Measurements from ENCODE around the gene HDAC4.

Gene HDAC4

DNA sequence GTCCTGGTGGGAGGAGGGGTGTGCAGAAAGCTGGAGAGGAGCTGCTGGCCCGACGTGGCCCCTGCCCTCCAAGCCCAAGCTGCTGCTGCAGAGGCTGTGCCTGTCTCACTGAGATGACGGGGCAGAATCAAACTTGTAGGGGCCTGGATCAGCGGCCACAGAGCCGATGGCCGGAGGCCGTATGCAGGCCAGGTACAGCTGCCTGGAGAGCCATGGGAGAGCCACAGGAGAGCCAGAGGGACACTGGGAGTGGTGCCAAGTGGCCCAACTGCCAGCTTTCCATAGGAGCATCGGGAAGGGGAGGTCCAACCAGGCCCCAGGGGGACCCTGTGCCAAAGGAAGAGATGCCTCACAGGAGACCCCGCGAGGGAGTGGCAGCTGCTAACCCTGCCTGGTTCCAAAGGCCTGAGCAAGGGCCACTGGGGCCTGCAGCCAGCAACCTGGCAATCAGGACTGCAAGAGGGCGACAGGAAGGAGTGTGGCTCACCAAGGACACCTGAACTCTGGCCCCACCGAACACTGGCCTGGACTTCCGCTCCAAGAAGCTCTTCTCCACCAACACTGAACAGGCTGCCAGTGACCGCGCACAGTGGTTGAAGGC lies 70.7 kb downstream of the HDAC4 start:
- Histone ChIP-seq H3K36me3 (ENCODE audit: low read length) (no peaks in the 10 kb centered on the region), H3K27ac (ENCODE audit: low read depth, low read length) (no peak overlapping the region), H3K79me2 (ENCODE audit: insufficient read depth, low read length) (no peaks in the 10 kb centered on the region), H3K9me3 (ENCODE audit: insufficient read depth, low read length) (no peaks in the 10 kb centered on the region), H4K20me1 (ENCODE audit: low read depth, low read length) (no peaks in the 10 kb centered on the region), H3K4me3 (ENCODE audit: insufficient read depth, low read length, poor library complexity, severe bottlenecking) (no peak overlapping the region), H3K9me2 (replicated peaks; ENCODE audit: insufficient read depth, low read length) (no peaks in the 10 kb centered on the region), H3F3A (ENCODE audit: insufficient read depth) (no peaks in the 10 kb centered on the region), H3K27me3 (ENCODE audit: low read length) (no peaks in the 10 kb centered on the region), H2AFZ (ENCODE audit: low read depth, low read length, severe bottlenecking) (no peak overlapping the region), H3K4me2 (ENCODE audit: low read depth, low read length, poor library complexity, severe bottlenecking) (no peak overlapping the region), H3K9ac (ENCODE audit: low read length) (no peak overlapping the region)
- no peak for TF ChIP-seq EZH2phosphoT487 (conservative IDR thresholded peaks at IDR 0.05; ENCODE audit: low read length)
- no peak for TF ChIP-seq CTCF (IDR thresholded peaks at IDR 0.05; ENCODE audit: insufficient read depth, low read length, poor library complexity, severe bottlenecking)

DNA sequence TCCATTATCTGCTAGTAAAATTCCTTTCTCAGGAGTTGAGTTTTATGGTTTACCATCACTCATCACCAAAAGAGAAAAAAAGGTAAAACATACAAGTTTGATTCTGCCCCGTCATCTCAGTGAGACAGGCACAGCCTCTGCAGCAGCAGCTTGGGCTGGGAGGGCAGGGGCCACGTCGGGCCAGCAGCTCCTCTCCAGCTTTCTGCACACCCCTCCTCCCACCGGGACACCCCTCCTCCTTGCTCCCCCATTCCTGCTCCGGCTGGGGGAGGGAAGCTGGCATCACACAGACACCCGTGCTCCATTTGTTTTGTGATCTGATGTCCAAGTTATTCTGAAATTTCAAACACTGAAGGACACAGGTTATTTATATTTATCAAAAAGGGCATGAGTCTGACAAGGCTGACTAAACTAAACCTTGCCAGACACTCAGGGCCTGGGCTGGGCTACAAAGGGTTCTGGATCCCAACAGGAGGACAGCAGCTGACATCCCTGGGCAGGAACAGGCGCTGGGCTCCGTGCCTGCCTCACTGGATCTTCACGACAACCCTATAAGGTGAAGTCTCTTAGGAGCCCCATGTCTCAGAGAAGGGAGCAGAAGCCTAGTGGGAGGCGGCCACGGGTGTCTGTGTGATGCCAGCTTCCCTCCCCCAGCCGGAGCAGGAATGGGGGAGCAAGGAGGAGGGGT lies 71.4 kb downstream of the HDAC4 start:
- no peak overlapping the region for H3K4me2 ChIP-seq (ENCODE audit: low read depth, low read length, poor library complexity, severe bottlenecking)
- H3K9ac ChIP-seq (ENCODE audit: low read length), result no peak overlapping the region
- H3K27ac ChIP-seq (ENCODE audit: low read depth, low read length), result no peak overlapping the region

DNA sequence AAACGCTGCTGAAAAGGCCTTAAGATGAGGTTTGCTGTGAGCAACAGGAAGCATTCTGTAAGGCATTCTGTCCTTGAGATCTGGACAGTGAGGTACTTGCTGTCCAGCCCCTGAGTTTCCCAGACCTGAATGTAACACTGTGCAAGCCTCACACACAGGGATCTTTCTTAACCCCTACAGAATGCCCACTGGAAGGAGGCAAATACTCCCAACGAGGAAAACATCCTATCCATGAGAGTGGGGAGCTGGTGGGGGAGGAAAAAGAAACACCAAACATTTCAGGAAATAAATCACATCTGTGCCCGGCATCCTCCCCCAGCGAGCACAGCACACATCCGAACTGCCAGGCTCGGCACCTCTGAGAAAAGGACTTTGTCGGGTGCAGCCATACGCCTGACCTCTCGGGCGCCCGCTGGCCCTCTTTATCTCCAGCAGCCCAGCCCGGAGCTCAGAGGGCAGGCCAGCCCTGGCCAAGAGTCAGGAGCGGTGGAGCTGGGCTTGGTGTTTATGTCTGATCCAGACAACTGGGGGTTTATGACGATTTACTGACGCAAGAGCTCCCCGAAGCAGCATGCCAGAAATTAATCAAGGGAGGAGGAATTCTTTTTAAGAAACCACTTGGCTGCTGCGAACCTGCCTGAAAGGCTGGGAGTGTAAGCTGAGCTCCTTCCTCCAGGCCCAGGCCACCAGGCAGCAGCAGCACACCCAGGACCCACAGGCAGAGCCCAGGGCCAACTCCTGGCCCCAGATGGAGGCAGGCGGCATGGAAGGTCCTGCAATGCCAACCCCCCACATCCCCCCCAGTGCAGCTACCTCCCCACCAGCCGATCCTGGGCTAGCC lies 72.2 kb downstream of the HDAC4 start:
- H3K4me3 ChIP-seq (ENCODE audit: insufficient read depth, low read length, poor library complexity, severe bottlenecking), result no peak overlapping the region
- no peak overlapping the region for H2AFZ ChIP-seq (ENCODE audit: low read depth, low read length, severe bottlenecking)
- no peaks in the 10 kb centered on the region for H3K27me3 ChIP-seq (ENCODE audit: low read length)
- H3K4me2 ChIP-seq (ENCODE audit: low read depth, low read length, poor library complexity, severe bottlenecking), result no peak overlapping the region
- no peaks in the 10 kb centered on the region for H3K79me2 ChIP-seq (ENCODE audit: insufficient read depth, low read length)
- H3K9me3 ChIP-seq (ENCODE audit: insufficient read depth, low read length), result no peaks in the 10 kb centered on the region
- no peaks in the 10 kb centered on the region for H3K9me2 ChIP-seq (replicated peaks; ENCODE audit: insufficient read depth, low read length)
- H3K27ac ChIP-seq (ENCODE audit: low read depth, low read length), result no peak overlapping the region
- H3K9ac ChIP-seq (ENCODE audit: low read length), result no peak overlapping the region
- H4K20me1 ChIP-seq (ENCODE audit: low read depth, low read length), result no peaks in the 10 kb centered on the region
- H3F3A ChIP-seq (ENCODE audit: insufficient read depth), result no peaks in the 10 kb centered on the region
- TF ChIP-seq EZH2phosphoT487 (conservative IDR thresholded peaks at IDR 0.05; ENCODE audit: low read length) (no peak), CTCF (IDR thresholded peaks at IDR 0.05; ENCODE audit: insufficient read depth, low read length, poor library complexity, severe bottlenecking) (no peak)
- no peaks in the 10 kb centered on the region for H3K36me3 ChIP-seq (ENCODE audit: low read length)

More for the DNA sequence above, 71.4 kb downstream of the HDAC4 start:
- no peaks in the 10 kb centered on the region for H4K20me1 ChIP-seq (ENCODE audit: low read depth, low read length)
- H3F3A ChIP-seq (ENCODE audit: insufficient read depth), result no peaks in the 10 kb centered on the region
- H2AFZ ChIP-seq (ENCODE audit: low read depth, low read length, severe bottlenecking), result no peak overlapping the region
- H3K27me3 ChIP-seq (ENCODE audit: low read length), result no peaks in the 10 kb centered on the region
- no peaks in the 10 kb centered on the region for H3K79me2 ChIP-seq (ENCODE audit: insufficient read depth, low read length)
- no peaks in the 10 kb centered on the region for H3K9me2 ChIP-seq (replicated peaks; ENCODE audit: insufficient read depth, low read length)
- H3K4me3 ChIP-seq (ENCODE audit: insufficient read depth, low read length, poor library complexity, severe bottlenecking), result no peak overlapping the region
- no peaks in the 10 kb centered on the region for H3K36me3 ChIP-seq (ENCODE audit: low read length)
- no peaks in the 10 kb centered on the region for H3K9me3 ChIP-seq (ENCODE audit: insufficient read depth, low read length)
- TF ChIP-seq CTCF (IDR thresholded peaks at IDR 0.05; ENCODE audit: insufficient read depth, low read length, poor library complexity, severe bottlenecking) (no peak), EZH2phosphoT487 (conservative IDR thresholded peaks at IDR 0.05; ENCODE audit: low read length) (no peak)
